RWPE2 (cell line): ENCODE data around the gene CTAG1B.

Experiments
- ATAC-seq: fragments of 200-7000 bp; cut with Tn5 transposase; 3 replicates; pipeline ENCODE4 v1.9.1; 2021; ENCODE audit warnings: low read depth
- DNase-seq: peaks from one replicate; pipeline ENCODE4 v3.0.0-alpha.2; 2020; ENCODE audit warnings: low spot score
- H3K27ac ChIP-seq: fragments of 450-650 bp; 2 replicates; pipeline ENCODE4 v1.5.1; 2017; ENCODE audit warnings: mild to moderate bottlenecking; ENCODE audit not compliant: poor library complexity, severe bottlenecking
- H3K27me3 ChIP-seq: fragments of 250-450 bp; sonication (Bioruptor Pico); 2 replicates; pipeline ENCODE4 v1.5.1; 2021; ENCODE audit warnings: mild to moderate bottlenecking, moderate library complexity; ENCODE audit not compliant: insufficient read depth, poor library complexity, severe bottlenecking
- H3K36me3 ChIP-seq: fragments of 250-450 bp; sonication (Bioruptor Pico); 2 replicates; pipeline ENCODE4 v1.5.1; 2020; ENCODE audit warnings: low read depth, mild to moderate bottlenecking, moderate library complexity
- H3K4me1 ChIP-seq: fragments of 250-450 bp; sonication (Bioruptor Pico); 2 replicates; pipeline ENCODE4 v1.5.1; 2021; ENCODE audit warnings: mild to moderate bottlenecking, moderate library complexity; ENCODE audit not compliant: insufficient read depth, poor library complexity, severe bottlenecking
- H3K4me3 ChIP-seq: fragments of 250-450 bp; sonication (Bioruptor Pico); 2 replicates; pipeline ENCODE4 v1.5.1; 2021; ENCODE audit warnings: mild to moderate bottlenecking, moderate library complexity; ENCODE audit not compliant: severe bottlenecking
- H3K9me3 ChIP-seq: fragments of 250-450 bp; sonication (Bioruptor Pico); 2 replicates; pipeline ENCODE4 v1.5.1; 2021; ENCODE audit warnings: mild to moderate bottlenecking, moderate library complexity; ENCODE audit not compliant: severe bottlenecking
- CTCF ChIP-seq: fragments of 450-650 bp; IDR thresholded peaks from one replicate; pipeline ENCODE4 v1.5.1; 2017; ENCODE audit warnings: mild to moderate bottlenecking, moderate library complexity; ENCODE audit not compliant: poor library complexity, severe bottlenecking

The CTAG1B gene

GRCh38 chrX:154599531-154599930 is 19.6 kb downstream of the CTAG1B start:
- no peaks in the 10 kb centered on the region for H3K27me3 ChIP-seq
- peak overlapping the region; percentile 88 for H3K27ac ChIP-seq
- DNase-seq (no peak), ATAC-seq (no peak)
- H3K4me3 ChIP-seq, result no peak overlapping the region
- H3K36me3 ChIP-seq, result no peaks in the 10 kb centered on the region
- H3K9me3 ChIP-seq, result no peaks in the 10 kb centered on the region
- TF ChIP-seq CTCF, result no peak
- peaks cover 49% of the 10 kb centered on the region for H3K4me1 ChIP-seq

- H3K9me3 ChIP-seq, result no peaks in the 10 kb centered on the region
- H3K4me3 ChIP-seq, result no peak overlapping the region
- no peaks in the 10 kb centered on the region for H3K27me3 ChIP-seq
- DNase-seq (no peak), ATAC-seq (no peak)
- TF ChIP-seq CTCF, result no peak
- H3K36me3 ChIP-seq, result no peaks in the 10 kb centered on the region
- H3K4me1 ChIP-seq, result peaks cover 41% of the 10 kb centered on the region
- no peak overlapping the region for H3K27ac ChIP-seq
These were observed 20.4 kb downstream of the CTAG1B start for GRCh38 chrX:154598656-154599055.

- ATAC-seq (no peak), DNase-seq (no peak)
- Histone ChIP-seq H3K9me3 (no peaks in the 10 kb centered on the region), H3K27ac (peak overlapping the region; percentile 91), H3K27me3 (no peaks in the 10 kb centered on the region), H3K4me1 (peaks cover 36% of the 10 kb centered on the region), H3K4me3 (no peak overlapping the region), H3K36me3 (no peaks in the 10 kb centered on the region)
- TF ChIP-seq CTCF, result no peak
These were observed 21.9 kb downstream of the CTAG1B start for GRCh38 chrX:154597221-154597620.

- Histone ChIP-seq H3K9me3 (no peaks in the 10 kb centered on the region), H3K4me1 (peaks cover 33% of the 10 kb centered on the region), H3K36me3 (no peaks in the 10 kb centered on the region), H3K27ac (peak overlapping the region; percentile 91), H3K4me3 (no peak overlapping the region), H3K27me3 (no peaks in the 10 kb centered on the region)
- peak; percentile 59 for TF ChIP-seq CTCF
- ATAC-seq, result peak; percentile 78
- DNase-seq, result peak; percentile 90
These were observed 22.7 kb downstream of the CTAG1B start for GRCh38 chrX:154596290-154596929.

GRCh38 chrX:154595559-154596249 is 23.4 kb downstream of the CTAG1B start:
- peak overlapping the region; percentile 91 for H3K27ac ChIP-seq
- no peaks in the 10 kb centered on the region for H3K27me3 ChIP-seq
- H3K36me3 ChIP-seq, result no peaks in the 10 kb centered on the region
- DNase-seq (no peak), ATAC-seq (no peak)
- no peak for TF ChIP-seq CTCF
- H3K9me3 ChIP-seq, result no peaks in the 10 kb centered on the region
- peaks cover 26% of the 10 kb centered on the region for H3K4me1 ChIP-seq
- no peak overlapping the region for H3K4me3 ChIP-seq
